KMS-11 (cell line): ENCODE measurements around the gene YKT6.

Experiments
- H2AFZ ChIP-seq: fragments of 200-600 bp; sonication (generic); 2 replicates; pipeline ENCODE4 v1.6.1; 2016; ENCODE audit warnings: antibody characterized with exemption, mixed run types, low read depth
- H3K27ac ChIP-seq: fragments of 200-600 bp; sonication (generic); 2 replicates; pipeline ENCODE4 v1.6.1; 2016; ENCODE audit warnings: mild to moderate bottlenecking, mixed run types
- H3K27me3 ChIP-seq: fragments of 200-600 bp; sonication (generic); 2 replicates; pipeline ENCODE4 v1.6.1; 2017; ENCODE audit warnings: mild to moderate bottlenecking, low read depth, mixed run types, moderate library complexity; ENCODE audit not compliant: insufficient read depth
- H3K36me3 ChIP-seq: fragments of 200-600 bp; sonication (generic); 2 replicates; pipeline ENCODE4 v1.6.1; 2017; ENCODE audit warnings: mild to moderate bottlenecking, mixed run types; ENCODE audit not compliant: insufficient read depth
- H3K4me1 ChIP-seq: fragments of 200-600 bp; sonication (generic); 2 replicates; pipeline ENCODE4 v1.6.1; 2016; ENCODE audit warnings: mild to moderate bottlenecking, low read depth, mixed run types; ENCODE audit not compliant: poor library complexity, severe bottlenecking
- H3K4me2 ChIP-seq: fragments of 200-600 bp; sonication (generic); 2 replicates; pipeline ENCODE4 v1.7.0; 2016; ENCODE audit warnings: mild to moderate bottlenecking, mixed run types
- H3K4me3 ChIP-seq: fragments of 200-600 bp; sonication (generic); IDR thresholded peaks from 2 replicates; pipeline ENCODE4 v1.6.1; 2017; ENCODE audit warnings: low read depth, low read length, mixed read lengths; ENCODE audit not compliant: insufficient read depth
- H3K79me2 ChIP-seq: fragments of 200-600 bp; sonication (generic); 2 replicates; pipeline ENCODE4 v1.6.1; 2016; ENCODE audit warnings: low read depth, mixed run types; ENCODE audit not compliant: insufficient read depth
- H3K9ac ChIP-seq: fragments of 200-600 bp; sonication (generic); 2 replicates; pipeline ENCODE4 v1.6.1; 2016; ENCODE audit warnings: mild to moderate bottlenecking, mixed run types
- H4K20me1 ChIP-seq: fragments of 200-600 bp; sonication (generic); 2 replicates; pipeline ENCODE4 v1.6.1; 2016; ENCODE audit warnings: mild to moderate bottlenecking, mixed run types; ENCODE audit not compliant: insufficient read depth
- TF ChIP-seq, protein P1 (sequence below): fragments of 200-600 bp; sonication (generic); conservative IDR thresholded peaks from 2 replicates; pipeline ENCODE4 v1.6.1; 2017; ENCODE audit warnings: low read depth, mild to moderate bottlenecking, antibody characterized with exemption, low read length, moderate library complexity, mixed read lengths

Gene YKT6

GRCh38 chr7:44200699-44201461 lies at the start of gene YKT6:
YKT6 (plus strand) TSS chr7:44200978; CDS start chr7:44201136, 158 bp downstream.
- H2AFZ ChIP-seq: peak within 1 kb of the TSS; percentile 75; the same call in 1 of the 2 replicates
- peak within 1 kb of the TSS; percentile 63; the same call in 1 of the 2 replicates for H3K9ac ChIP-seq
- no peaks in the 10 kb centered on the region for H4K20me1 ChIP-seq
- H3K36me3 ChIP-seq: no peaks in the 10 kb centered on the region; the same call in 1 of the 2 replicates
- H3K4me1 ChIP-seq: peaks cover 9% of the 10 kb centered on the region
- TF ChIP-seq, protein P1, sequence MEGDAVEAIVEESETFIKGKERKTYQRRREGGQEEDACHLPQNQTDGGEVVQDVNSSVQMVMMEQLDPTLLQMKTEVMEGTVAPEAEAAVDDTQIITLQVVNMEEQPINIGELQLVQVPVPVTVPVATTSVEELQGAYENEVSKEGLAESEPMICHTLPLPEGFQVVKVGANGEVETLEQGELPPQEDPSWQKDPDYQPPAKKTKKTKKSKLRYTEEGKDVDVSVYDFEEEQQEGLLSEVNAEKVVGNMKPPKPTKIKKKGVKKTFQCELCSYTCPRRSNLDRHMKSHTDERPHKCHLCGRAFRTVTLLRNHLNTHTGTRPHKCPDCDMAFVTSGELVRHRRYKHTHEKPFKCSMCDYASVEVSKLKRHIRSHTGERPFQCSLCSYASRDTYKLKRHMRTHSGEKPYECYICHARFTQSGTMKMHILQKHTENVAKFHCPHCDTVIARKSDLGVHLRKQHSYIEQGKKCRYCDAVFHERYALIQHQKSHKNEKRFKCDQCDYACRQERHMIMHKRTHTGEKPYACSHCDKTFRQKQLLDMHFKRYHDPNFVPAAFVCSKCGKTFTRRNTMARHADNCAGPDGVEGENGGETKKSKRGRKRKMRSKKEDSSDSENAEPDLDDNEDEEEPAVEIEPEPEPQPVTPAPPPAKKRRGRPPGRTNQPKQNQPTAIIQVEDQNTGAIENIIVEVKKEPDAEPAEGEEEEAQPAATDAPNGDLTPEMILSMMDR: peak; percentile 65
- H3K4me3 ChIP-seq: no peak within 1 kb of the TSS
- peak within 1 kb of the TSS; percentile 69 for H3K4me2 ChIP-seq
- peaks cover 27% of the 10 kb centered on the region for H3K79me2 ChIP-seq
- no peaks in the 10 kb centered on the region for H3K27me3 ChIP-seq
- no peak within 1 kb of the TSS for H3K27ac ChIP-seq

DNA sequence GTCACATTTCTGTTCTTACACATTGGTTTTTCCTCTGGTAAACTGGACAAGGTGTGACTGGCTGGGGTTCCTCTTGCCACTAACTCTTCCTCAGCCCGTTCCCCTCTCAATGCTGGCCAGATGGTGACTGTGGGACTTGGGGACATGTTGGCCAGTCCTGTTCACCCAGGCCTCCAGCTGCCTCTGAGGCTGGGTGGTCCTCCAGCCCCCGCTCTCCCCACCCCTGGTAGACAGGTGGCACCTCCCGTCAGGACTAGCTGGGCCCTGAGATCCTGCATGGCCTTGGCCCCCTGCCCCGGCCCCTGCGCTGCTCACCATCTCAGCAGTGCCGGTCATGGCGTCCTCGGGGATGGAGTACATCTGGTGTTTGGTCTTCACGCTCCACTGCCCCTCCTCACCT lies 48.8 kb upstream of the YKT6 start:
- Histone ChIP-seq H2AFZ (no peak overlapping the region), H3K9ac (no peak overlapping the region), H3K27ac (no peak overlapping the region), H3K36me3 (no peaks in the 10 kb centered on the region), H3K4me1 (no peaks in the 10 kb centered on the region), H3K4me2 (no peak overlapping the region), H3K4me3 (no peak overlapping the region), H4K20me1 (no peaks in the 10 kb centered on the region), H3K79me2 (no peaks in the 10 kb centered on the region), H3K27me3 (no peaks in the 10 kb centered on the region)
- TF ChIP-seq, protein P1: no peak

DNA sequence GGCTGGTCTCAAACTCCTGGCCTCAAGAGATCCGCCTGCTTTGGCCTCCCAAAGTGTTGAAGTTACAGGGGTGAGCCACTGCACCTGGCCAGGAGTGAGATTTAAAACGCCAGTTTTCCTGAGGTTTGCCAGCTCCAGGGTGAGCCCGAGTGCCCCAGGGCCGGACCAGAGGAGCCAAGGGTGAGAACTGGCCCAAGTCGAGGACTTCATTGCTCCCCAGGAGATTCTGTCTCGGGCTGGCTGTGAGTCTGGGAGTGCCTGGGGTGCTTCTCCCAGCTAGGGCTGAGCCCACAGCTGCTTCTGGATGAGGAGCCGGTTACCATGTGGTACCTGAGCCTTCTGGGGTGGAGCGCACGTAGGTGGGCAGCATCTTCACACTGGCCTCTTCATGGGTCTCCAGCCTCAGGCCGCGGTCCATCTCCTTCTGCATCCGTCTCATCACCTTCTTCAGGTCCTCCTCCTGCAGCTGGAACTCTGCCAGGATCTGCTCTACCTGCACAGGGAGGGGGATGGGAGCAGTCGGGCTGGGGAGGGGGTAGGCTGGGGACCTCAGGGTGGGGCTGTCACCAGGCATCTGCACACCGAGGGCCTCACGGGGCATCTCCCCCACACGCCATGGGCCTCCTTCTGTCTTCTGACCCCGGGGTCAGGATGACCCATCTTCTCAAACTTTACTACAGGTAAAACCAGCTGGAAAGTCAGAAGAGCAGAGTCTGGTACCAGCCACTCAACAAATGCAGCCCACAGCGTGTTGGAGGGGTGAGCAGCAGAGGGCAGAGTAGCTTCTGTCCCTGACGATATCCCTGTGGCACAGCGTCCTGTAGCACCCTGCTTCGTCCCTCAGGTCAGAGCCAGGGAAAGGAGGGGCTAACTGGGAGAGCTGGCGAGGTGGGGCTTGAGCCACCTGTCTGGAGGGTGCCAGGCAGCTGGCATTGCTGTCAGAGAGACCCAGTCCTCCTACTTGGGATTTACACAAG lies 47.5 kb upstream of the YKT6 start:
- Histone ChIP-seq H3K4me1 (no peaks in the 10 kb centered on the region), H3K27me3 (no peaks in the 10 kb centered on the region), H3K79me2 (no peaks in the 10 kb centered on the region), H2AFZ (no peak overlapping the region), H3K27ac (no peak overlapping the region), H4K20me1 (no peaks in the 10 kb centered on the region), H3K4me3 (no peak overlapping the region), H3K4me2 (no peak overlapping the region), H3K36me3 (no peaks in the 10 kb centered on the region), H3K9ac (no peak overlapping the region)
- TF ChIP-seq, protein P1: no peak

DNA sequence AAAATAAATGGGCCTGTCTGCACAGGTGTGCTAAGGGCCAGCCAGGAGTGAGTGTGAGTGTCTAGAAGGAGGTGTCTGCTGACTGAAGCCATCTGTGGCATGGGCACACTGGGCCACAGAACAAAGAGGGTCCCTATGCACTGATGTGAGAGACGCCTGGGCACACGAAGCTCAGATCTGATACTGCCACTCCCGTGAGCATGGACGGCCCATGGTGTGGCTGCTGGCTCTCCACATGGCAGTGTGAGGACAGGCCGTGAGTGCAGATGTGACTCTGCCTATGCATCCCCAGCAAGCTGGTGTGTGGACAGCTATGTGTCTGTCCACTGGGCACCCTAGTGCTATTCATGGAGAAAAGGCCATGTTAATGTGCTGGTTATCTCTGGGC lies 46.8 kb upstream of the YKT6 start:
- H2AFZ ChIP-seq: no peak overlapping the region
- no peaks in the 10 kb centered on the region for H3K36me3 ChIP-seq
- no peak overlapping the region for H3K27ac ChIP-seq
- TF ChIP-seq, protein P1: no peak
- no peak overlapping the region for H3K4me3 ChIP-seq
- H3K4me1 ChIP-seq: no peaks in the 10 kb centered on the region
- no peak overlapping the region for H3K9ac ChIP-seq
- H3K27me3 ChIP-seq: no peaks in the 10 kb centered on the region
- no peaks in the 10 kb centered on the region for H3K79me2 ChIP-seq
- H4K20me1 ChIP-seq: no peaks in the 10 kb centered on the region
- no peak overlapping the region for H3K4me2 ChIP-seq
